ENCODE data around the gene TMED5.

DNA sequence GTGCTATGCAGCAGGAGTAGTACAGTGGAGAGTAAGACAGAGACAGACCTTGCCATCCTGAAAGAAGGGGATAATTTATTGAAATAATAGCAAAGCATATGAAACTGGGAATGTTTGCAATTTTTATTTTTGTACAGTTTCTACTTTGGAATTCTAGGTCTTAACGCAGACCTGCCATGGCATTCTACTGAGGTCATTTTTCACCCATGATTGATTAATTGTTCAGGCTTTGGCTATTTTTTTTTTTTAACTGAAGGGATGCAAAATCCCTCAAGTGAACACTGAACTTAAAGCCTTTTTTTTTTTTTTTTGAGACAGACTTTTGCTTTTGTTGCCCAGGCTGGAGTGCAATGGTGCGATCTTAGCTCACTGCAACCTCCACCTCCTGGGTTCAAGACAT, 74.0 kb downstream of the TMED5 start:
- TF ChIP-seq EZH2phosphoT487 (IDR thresholded peaks at IDR 0.05; ENCODE audit: borderline replicate concordance) (no peak), CEBPB (IDR thresholded peaks at IDR 0.05; ENCODE audit: low read depth) (no peak), ZNF274 (IDR thresholded peaks at IDR 0.05; ENCODE audit: low read depth, low read length) (no peak)
- TF ChIP-seq, protein P1, sequence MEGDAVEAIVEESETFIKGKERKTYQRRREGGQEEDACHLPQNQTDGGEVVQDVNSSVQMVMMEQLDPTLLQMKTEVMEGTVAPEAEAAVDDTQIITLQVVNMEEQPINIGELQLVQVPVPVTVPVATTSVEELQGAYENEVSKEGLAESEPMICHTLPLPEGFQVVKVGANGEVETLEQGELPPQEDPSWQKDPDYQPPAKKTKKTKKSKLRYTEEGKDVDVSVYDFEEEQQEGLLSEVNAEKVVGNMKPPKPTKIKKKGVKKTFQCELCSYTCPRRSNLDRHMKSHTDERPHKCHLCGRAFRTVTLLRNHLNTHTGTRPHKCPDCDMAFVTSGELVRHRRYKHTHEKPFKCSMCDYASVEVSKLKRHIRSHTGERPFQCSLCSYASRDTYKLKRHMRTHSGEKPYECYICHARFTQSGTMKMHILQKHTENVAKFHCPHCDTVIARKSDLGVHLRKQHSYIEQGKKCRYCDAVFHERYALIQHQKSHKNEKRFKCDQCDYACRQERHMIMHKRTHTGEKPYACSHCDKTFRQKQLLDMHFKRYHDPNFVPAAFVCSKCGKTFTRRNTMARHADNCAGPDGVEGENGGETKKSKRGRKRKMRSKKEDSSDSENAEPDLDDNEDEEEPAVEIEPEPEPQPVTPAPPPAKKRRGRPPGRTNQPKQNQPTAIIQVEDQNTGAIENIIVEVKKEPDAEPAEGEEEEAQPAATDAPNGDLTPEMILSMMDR (IDR thresholded peaks at IDR 0.05 in 2 of 3, conservative IDR thresholded peaks at IDR 0.05 in 1 of 3; ENCODE audit: borderline replicate concordance in 1 of 3, insufficient read depth in 1 of 3, low read depth in 2 of 3, low read length in 2 of 3) = no peak

All from HCT116 (cell line).